ENCODE results near the gene ENTPD5.

Gene ENTPD5

GRCh38 chr14:73988065-73988464 is 31.0 kb downstream of the ENTPD5 start:
- TF ChIP-seq CTCF (IDR thresholded peaks at IDR 0.05; ENCODE audit: low read depth, low read length), result no peak

DNA sequence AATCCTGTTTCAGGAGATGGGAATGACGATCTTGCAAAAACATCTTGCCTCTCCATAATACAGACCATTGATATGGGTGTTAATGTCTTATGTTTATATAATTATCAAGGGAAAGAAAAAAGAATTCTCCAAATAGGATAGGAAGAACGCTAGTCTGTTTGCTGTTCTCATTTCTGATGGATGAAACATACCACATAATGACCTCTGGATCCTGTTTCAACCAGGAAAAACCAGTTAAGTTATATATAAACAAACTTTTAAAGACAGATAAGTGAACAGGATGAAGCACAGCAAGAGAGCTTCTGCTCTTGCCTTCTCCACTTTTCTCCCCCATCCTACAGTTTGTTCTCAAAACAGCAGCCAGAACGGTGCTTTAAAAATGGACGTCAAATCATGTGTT is 41.2 kb downstream of the ENTPD5 start:
- TF ChIP-seq CTCF (IDR thresholded peaks at IDR 0.05; ENCODE audit: low read depth, low read length), result no peak
- no peak overlapping the region for H3K4me3 ChIP-seq (ENCODE audit: low read depth, low read length)

More at GRCh38 chr14:73988065-73988464, 31.0 kb downstream of the ENTPD5 start:
- H3K4me3 ChIP-seq (ENCODE audit: low read depth, low read length), result no peak overlapping the region

DNA sequence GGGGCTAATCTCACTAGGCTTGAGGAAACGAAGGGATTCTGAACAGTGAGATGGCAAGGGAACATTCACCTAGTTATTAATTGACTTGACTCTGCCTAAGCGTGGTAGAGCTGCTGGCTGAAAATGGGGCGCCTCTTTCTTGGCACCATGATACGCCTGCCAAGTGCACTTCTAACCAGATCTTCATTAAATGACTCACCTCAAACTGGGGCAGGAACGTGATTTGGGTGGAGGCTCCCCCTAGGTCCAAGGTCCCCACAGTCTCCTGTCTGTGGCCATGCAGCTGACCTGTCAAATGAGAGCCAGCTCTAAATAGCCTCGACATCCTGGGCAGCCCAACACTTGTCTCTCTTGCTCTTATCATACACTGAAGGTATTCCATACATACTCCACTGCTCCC is 43.0 kb downstream of the ENTPD5 start:
- H3K4me3 ChIP-seq (ENCODE audit: low read depth, low read length), result no peak overlapping the region
- TF ChIP-seq CTCF (IDR thresholded peaks at IDR 0.05; ENCODE audit: low read depth, low read length), result no peak

- TF ChIP-seq CTCF (IDR thresholded peaks at IDR 0.05; ENCODE audit: low read depth, low read length), result no peak
- H3K4me3 ChIP-seq (ENCODE audit: low read depth, low read length), result no peak overlapping the region
These were observed 45.6 kb downstream of the ENTPD5 start for GRCh38 chr14:73973497-73973896.

GRCh38 chr14:73968885-73969284 is 50.2 kb downstream of the ENTPD5 start:
- H3K4me3 ChIP-seq (ENCODE audit: low read depth, low read length), result no peak overlapping the region
- TF ChIP-seq CTCF (IDR thresholded peaks at IDR 0.05; ENCODE audit: low read depth, low read length), result no peak

DNA sequence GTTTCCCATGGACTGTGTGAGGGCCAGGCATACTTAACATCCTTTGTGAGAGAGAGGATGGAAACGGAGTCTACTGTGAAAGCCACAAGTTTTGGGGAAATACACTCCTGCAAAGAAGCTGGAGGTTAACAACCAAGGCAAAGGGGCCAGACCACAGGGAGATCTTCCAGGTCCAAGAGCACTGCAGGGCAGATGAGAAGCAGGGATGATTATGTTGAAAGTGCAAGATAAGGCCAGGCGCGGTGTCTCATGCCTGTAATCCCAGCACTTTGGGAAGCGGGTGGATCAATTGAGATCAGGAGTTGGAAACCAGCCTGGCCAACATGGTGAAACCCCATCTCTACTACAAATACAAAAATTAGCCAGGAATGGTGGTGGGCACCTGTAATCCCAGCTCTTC is 53.9 kb downstream of the ENTPD5 start:
- TF ChIP-seq CTCF (IDR thresholded peaks at IDR 0.05; ENCODE audit: low read depth, low read length), result no peak
- no peak overlapping the region for H3K4me3 ChIP-seq (ENCODE audit: low read depth, low read length)

- no peak for TF ChIP-seq CTCF (IDR thresholded peaks at IDR 0.05; ENCODE audit: low read depth, low read length)
- H3K4me3 ChIP-seq (ENCODE audit: low read depth, low read length), result no peak overlapping the region
These were observed 57.9 kb downstream of the ENTPD5 start for GRCh38 chr14:73961192-73961591.

All from WI38 (cell line).